Activated CD4-positive, alpha-beta T cell treated with anti-CD3 and anti-CD28 coated beads, Interleukin-2, amount 10 ng/mL, durations not matched to agents 7 days and 5 days (primary cell): ENCODE measurements around the gene EIF2S2. TPM values are rescaled to one million over a fixed set of nuclear protein-coding genes. Genes with fewer than 3 reads are reported as not detected.

Source experiments
- CTCF ChIA-PET: fragments of 350-600 bp; sonication (Branson Sonifier 250); formaldehyde crosslinking; loops from one replicate; lab custom pipeline; 2021; ENCODE audit warnings: antibody characterized with exemption; lab: Charles Lee
- POLR2A ChIA-PET: fragments of 350-600 bp; sonication (Branson Sonifier 250); formaldehyde crosslinking; loops from one replicate; lab custom pipeline; 2021; ENCODE audit warnings: antibody characterized with exemption; lab: Charles Lee
- DNase-seq: peaks from one replicate; pipeline ENCODE4 v3.0.0-alpha.2; 2020
- H3K27ac Mint-ChIP-seq: one replicate; pipeline ENCODE4 v1.8.0; 2021; ENCODE audit warnings: mild to moderate bottlenecking, moderate library complexity, mixed read lengths
- H3K27me3 Mint-ChIP-seq: one replicate; pipeline ENCODE4 v1.8.0; 2021; ENCODE audit warnings: mixed read lengths
- H3K36me3 Mint-ChIP-seq: one replicate; pipeline ENCODE4 v1.8.0; 2021; ENCODE audit warnings: low read depth, mixed read lengths
- H3K4me1 Mint-ChIP-seq: one replicate; pipeline ENCODE4 v1.8.0; 2021; ENCODE audit warnings: mixed read lengths
- H3K4me3 Mint-ChIP-seq: one replicate; pipeline ENCODE4 v1.8.0; 2021; ENCODE audit warnings: mild to moderate bottlenecking, moderate library complexity, mixed read lengths
- H3K9me3 Mint-ChIP-seq: one replicate; pipeline ENCODE4 v1.8.0; 2021; ENCODE audit warnings: mixed read lengths
- total RNA-seq, 2 experiments: library from RNA; stranded (reverse); gene quantifications; one replicate each; pipeline ENCODE4 v1.2.3, GENCODE V29; 2021

Gene EIF2S2
- total RNA-seq, 2 experiments from 2014 or later = 84.7 to 92.9 TPM

DNA sequence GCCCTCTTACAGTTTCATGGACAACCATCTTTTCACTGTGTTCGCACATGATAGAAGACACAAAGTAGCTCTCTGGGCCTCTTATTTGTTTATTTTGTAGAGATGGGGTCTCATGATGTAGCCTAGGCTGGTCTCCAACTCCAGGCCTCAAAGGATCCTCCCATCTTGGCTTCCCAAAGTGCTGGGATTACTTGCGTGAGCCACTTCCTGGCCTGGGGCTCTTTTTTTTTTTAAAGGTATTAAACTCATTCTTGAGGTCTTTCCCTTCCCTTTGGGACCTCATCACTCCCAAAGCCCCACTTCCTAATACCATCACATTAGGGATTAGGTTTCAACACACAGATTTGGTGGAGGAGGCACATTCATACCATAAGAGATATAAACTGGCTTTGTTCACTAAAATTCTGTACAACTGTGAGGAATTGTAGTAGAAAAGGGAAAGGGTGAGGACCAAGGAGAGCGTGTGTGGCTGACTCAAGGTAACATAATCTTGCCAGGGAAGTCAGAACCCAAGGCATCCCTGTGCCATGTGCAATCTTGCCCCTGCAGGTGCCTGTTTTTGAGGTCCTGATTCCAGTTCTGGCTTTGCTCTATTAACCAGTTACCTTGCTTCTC, 45.5 kb downstream of the EIF2S2 start:
- Mint-ChIP-seq H3K4me1 (peaks cover 29% of the 10 kb centered on the region), H3K4me3 (no peak overlapping the region), H3K9me3 (no peaks in the 10 kb centered on the region), H3K27me3 (no peaks in the 10 kb centered on the region), H3K36me3 (peaks cover 9% of the 10 kb centered on the region), H3K27ac (no peak overlapping the region)
- no peak for DNase-seq
- POLR2A ChIA-PET = no interaction called here
- CTCF ChIA-PET = interaction anchor here (1.7 kb wide), 1 partner anchor 18 kb away, joined by 4 read pairs; no protein-coding TSS in a partner anchor

DNA sequence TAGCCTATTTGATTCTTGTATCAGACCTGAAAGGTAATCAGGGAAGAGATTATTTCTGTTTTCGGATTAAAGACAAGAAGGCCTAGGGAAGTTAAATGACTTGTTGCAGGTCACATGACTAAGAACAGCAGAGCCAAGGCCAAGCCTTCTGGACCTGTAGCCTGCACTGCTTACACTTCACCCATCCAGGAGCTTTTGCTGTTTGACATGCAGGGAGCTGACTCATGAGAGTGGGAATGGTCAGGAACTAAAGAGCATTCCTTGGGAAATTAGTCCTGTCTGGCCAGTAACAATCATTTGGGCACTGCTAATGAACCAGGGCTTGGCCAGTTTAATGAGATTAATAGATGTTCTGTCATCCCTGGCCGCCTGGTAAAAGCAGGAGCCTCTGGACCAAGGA, 46.8 kb downstream of the EIF2S2 start:
- POLR2A ChIA-PET = no interaction called here

DNA sequence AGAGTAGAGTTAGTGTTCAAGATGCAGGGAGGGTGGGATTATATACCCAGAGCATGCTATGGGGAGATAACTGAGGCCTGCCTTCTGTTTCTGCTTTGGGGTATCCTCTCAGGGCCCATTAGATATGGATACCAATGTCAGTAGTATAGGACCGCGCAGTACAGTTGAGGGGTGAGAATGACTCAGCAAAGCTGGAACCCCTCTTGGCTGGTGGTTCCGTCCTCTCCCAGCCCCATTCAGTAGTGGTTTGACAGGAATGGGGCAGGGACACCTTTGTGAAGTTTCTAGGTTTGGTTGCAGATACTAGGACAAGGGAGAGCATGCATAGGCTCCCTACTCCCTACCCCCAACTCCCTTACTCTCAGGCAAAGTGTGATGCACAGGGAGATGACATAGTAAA, 47.8 kb downstream of the EIF2S2 start:
- Mint-ChIP-seq H3K27me3 (no peaks in the 10 kb centered on the region), H3K4me1 (peaks cover 27% of the 10 kb centered on the region), H3K4me3 (no peak overlapping the region), H3K9me3 (no peaks in the 10 kb centered on the region), H3K36me3 (peaks cover 14% of the 10 kb centered on the region), H3K27ac (no peak overlapping the region)
- no peak for DNase-seq
- CTCF ChIA-PET = no interaction called here
- POLR2A ChIA-PET = no interaction called here

More for the DNA sequence above, 46.8 kb downstream of the EIF2S2 start:
- Mint-ChIP-seq H3K9me3 (no peaks in the 10 kb centered on the region), H3K4me3 (no peak overlapping the region), H3K36me3 (peaks cover 11% of the 10 kb centered on the region), H3K27ac (no peak overlapping the region), H3K4me1 (peaks cover 31% of the 10 kb centered on the region), H3K27me3 (no peaks in the 10 kb centered on the region)
- CTCF ChIA-PET = interaction anchor here (0.6 kb wide), 2 partner anchors 273 to 576 kb away, joined by 3 read pairs; no protein-coding TSS in a partner anchor
- DNase-seq = no peak

DNA sequence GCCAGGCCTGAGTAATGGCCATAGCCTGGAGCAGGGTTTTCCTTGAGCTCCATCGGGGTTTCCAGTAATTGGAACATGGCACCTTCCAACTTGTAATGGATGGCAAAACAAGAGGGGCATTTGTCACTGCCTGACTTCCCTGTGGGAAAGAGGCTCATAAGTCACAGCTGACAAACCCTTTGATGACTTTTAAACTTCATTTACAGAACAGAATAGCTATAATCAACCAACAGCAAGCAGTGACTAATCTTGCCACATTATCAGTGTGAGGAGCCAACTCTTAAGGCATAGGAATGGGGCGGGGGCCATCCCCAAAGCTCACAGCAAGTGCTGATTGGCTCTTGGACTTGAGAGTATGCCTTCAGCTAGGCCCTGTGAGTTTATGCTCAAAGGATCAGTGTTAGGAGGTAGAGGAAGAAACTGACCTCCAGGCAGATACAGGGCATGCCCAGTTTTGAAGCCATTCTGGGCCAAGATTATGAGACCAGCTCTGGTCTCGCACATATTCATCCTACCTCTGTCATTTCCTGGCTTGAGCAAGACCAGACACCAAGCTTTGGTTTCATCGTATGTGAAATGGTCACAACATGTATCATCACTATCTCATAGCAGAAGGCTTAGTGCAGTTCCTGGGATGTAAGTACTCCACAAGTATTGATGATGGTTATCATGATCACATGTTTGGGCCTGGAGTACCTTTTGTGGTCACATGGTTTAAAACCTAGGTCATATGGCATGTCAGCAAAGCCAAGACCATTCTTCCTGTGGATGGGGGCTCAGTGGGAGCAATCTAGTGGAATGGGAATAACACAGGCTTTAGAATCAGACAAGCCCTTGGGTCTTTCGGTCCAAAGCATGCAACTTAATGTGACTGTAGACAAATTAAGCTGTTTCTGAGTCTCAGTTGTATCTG, 49.2 kb downstream of the EIF2S2 start:
- Mint-ChIP-seq H3K4me1 (peaks cover 28% of the 10 kb centered on the region), H3K36me3 (peaks cover 16% of the 10 kb centered on the region), H3K4me3 (no peak overlapping the region), H3K27me3 (no peaks in the 10 kb centered on the region), H3K9me3 (no peaks in the 10 kb centered on the region), H3K27ac (no peak overlapping the region)
- ChIA-PET POLR2A (no interaction called here), CTCF (interaction anchor here (0.6 to 2.3 kb wide), 3 partner anchors 10 to 90 kb away, joined by 3 to 8 read pairs (median 4); no protein-coding TSS in a partner anchor)
- DNase-seq = no peak

DNA sequence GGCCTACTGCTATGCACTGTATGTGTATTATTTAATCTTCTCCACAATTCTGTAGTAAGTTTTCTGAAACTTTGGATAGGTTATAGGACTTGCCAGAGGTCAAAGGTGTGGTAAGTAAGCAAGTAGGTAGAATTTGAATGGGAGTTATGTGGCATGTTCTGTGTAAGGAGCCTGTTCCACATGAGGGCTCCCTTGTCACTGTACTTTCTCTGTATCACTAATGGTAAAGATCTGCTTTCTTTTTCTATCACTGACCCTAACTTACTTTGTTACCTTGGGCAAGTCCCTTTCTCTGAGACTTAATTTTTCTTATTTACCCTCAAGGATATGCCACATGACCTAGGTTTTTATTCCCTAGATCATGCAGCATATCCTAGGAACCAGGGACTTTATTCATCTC, 50.3 kb downstream of the EIF2S2 start:
- POLR2A ChIA-PET = no interaction called here
- CTCF ChIA-PET = interaction anchor here (0.6 to 2.3 kb wide), 2 partner anchors 9 to 89 kb away, joined by 4 to 8 read pairs; no protein-coding TSS in a partner anchor
- H3K4me1 Mint-ChIP-seq = peaks cover 32% of the 10 kb centered on the region
- H3K36me3 Mint-ChIP-seq = peaks cover 16% of the 10 kb centered on the region
- H3K27me3 Mint-ChIP-seq = no peaks in the 10 kb centered on the region
- no peak overlapping the region for H3K27ac Mint-ChIP-seq
- H3K9me3 Mint-ChIP-seq = no peaks in the 10 kb centered on the region
- H3K4me3 Mint-ChIP-seq = no peak overlapping the region
- DNase-seq = no peak

DNA sequence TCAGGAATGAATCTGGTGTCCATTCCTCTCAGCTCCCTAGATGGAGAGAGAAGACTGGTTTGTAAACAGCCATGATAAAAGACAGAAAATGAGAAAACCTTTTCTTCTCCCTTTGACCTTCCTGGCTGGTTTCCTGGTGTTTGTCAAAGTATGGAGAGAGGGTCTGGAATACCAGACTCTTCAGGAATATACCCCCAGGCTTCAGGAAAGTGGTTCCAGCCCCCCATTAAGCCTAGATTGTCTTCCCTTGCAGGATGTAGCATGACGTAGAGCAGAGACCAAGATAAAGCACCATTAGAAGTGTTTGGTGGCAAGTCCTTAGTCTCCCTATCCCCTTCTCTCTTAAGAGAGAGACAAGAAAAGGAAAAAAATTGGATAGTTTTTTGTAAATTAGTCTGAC, 51.1 kb downstream of the EIF2S2 start:
- H3K4me1 Mint-ChIP-seq = peaks cover 36% of the 10 kb centered on the region
- POLR2A ChIA-PET = no interaction called here

DNA sequence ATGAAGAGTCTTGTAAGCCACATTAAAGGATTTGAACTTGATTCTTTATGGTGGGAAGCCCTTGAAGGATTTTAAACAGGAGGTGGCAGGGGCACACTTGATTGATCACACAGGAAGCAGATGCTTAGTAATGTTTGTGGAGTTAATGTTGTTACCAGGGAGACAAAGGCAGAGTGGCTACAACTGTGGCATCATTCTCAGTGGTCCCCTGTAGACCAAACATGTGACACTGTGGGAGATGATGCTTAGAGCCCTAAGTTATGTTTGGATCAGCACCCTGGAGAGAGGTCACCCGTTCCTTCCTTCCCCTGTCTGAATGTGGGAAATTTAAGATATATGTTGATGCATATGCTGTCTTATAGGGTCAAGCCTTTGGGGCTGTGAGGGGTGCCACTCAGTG, 53.2 kb downstream of the EIF2S2 start:
- H3K36me3 Mint-ChIP-seq = peaks cover 10% of the 10 kb centered on the region
- peaks cover 50% of the 10 kb centered on the region for H3K4me1 Mint-ChIP-seq
- H3K27me3 Mint-ChIP-seq = no peaks in the 10 kb centered on the region
- ChIA-PET POLR2A (no interaction called here), CTCF (interaction anchor here (2.4 kb wide), 1 partner anchor 10 kb away, joined by 9 read pairs; no protein-coding TSS in a partner anchor)
- no peak overlapping the region for H3K4me3 Mint-ChIP-seq
- H3K27ac Mint-ChIP-seq = peak overlapping the region; percentile 1
- DNase-seq = peak; percentile 20
- H3K9me3 Mint-ChIP-seq = no peaks in the 10 kb centered on the region

More for the DNA sequence above, 51.1 kb downstream of the EIF2S2 start:
- CTCF ChIA-PET = interaction anchor here (1.2 to 2.4 kb wide), 2 partner anchors 8 to 26 kb away, joined by 3 to 9 read pairs; no protein-coding TSS in a partner anchor
- DNase-seq = no peak
- H3K36me3 Mint-ChIP-seq = peaks cover 16% of the 10 kb centered on the region
- no peaks in the 10 kb centered on the region for H3K9me3 Mint-ChIP-seq
- H3K4me3 Mint-ChIP-seq = no peak overlapping the region
- H3K27me3 Mint-ChIP-seq = no peaks in the 10 kb centered on the region
- H3K27ac Mint-ChIP-seq = no peak overlapping the region

DNA sequence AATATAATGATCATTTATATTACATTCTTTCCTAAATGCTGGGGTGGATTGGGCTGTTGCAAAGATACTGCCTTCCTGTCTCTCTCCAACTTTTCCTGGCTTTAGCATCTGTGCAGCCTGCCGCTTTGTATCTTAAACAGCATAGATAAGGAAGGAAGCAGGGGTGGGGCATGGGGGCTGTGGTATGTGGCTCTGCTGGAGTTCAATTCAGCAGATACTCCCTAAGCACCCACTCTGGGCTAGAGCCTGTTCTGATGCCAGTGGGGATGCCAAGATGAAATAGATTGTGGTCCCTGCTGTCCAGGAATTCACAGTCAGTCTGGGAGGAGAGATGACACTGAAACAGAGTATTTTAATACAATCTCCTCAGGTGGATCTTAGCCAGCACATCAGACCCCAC, 56.8 kb downstream of the EIF2S2 start:
- Mint-ChIP-seq H3K9me3 (no peaks in the 10 kb centered on the region), H3K27me3 (no peaks in the 10 kb centered on the region), H3K27ac (no peak overlapping the region), H3K36me3 (peaks cover 7% of the 10 kb centered on the region), H3K4me1 (peaks cover 51% of the 10 kb centered on the region), H3K4me3 (no peak overlapping the region)
- ChIA-PET POLR2A (no interaction called here), CTCF (no interaction called here)
- DNase-seq = no peak

DNA sequence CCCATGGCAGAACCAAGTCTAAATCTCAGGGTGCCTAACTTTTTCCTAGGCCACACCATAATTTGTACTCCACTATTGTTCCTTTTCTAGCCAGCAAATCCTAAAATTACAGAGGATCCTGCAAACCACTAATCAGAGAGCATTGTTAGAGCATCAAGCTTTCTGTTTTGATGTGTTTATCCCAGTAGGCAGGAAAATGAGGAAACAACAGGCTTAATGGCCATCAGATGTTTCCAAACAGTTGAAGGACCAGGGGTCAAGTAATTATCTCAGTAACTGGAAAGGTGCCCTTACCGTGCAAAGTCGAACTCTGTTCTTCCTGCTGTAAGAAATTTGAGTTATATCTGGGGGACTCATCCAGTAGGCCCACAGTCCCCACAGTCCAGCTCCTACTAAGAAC, 59.6 kb downstream of the EIF2S2 start:
- CTCF ChIA-PET = interaction anchor here (0.7 to 2.7 kb wide), 2 partner anchors 10 to 24 kb away, joined by 4 to 8 read pairs; no protein-coding TSS in a partner anchor
- Mint-ChIP-seq H3K4me1 (peaks cover 36% of the 10 kb centered on the region), H3K27ac (no peak overlapping the region), H3K9me3 (no peaks in the 10 kb centered on the region), H3K27me3 (no peaks in the 10 kb centered on the region), H3K36me3 (peaks cover 1% of the 10 kb centered on the region), H3K4me3 (no peak overlapping the region)
- POLR2A ChIA-PET = no interaction called here
- DNase-seq = no peak

DNA sequence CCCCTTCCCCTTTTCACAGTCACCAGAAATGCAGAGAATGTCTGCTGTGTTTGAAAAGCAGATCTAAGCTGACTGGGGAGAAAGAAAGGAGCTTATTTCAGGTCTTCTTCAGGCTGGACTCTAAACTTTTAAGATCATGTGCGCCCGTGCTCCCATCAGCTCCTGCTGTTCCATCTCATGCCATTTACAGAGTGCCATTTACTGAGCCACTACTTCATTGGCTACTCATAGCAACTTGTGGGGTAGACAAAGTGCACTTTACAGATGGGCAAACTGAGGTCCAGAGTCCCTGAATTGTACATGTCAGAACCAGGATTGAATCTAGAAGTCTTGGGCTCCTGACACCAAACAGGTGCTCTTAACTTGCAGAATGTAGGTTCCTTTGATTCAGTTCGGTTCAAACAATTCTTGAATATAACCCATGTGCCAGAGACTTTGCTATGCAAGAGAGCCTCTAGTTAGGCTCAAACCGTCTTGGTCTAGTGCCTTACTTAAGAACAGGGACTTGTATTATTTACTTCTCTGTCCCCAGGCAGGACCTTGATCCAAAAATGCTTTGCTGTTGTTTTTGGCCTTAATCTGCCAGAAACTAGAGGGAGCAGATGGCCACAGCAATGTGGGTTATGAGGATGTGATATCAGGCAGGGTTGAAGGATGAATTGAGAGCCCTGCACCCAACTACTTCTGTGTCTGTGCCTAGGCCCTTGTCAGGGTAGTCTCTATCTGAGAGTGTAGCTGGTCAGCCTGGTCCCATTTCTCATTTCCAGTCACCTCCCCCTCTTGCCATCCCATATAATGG, 61.9 kb downstream of the EIF2S2 start:
- ChIA-PET CTCF (no interaction called here), POLR2A (no interaction called here)
- peaks cover 11% of the 10 kb centered on the region for H3K36me3 Mint-ChIP-seq
- H3K4me3 Mint-ChIP-seq = no peak overlapping the region
- no peak for DNase-seq
- no peaks in the 10 kb centered on the region for H3K27me3 Mint-ChIP-seq
- H3K27ac Mint-ChIP-seq = no peak overlapping the region
- H3K9me3 Mint-ChIP-seq = no peaks in the 10 kb centered on the region
- peaks cover 35% of the 10 kb centered on the region for H3K4me1 Mint-ChIP-seq

DNA sequence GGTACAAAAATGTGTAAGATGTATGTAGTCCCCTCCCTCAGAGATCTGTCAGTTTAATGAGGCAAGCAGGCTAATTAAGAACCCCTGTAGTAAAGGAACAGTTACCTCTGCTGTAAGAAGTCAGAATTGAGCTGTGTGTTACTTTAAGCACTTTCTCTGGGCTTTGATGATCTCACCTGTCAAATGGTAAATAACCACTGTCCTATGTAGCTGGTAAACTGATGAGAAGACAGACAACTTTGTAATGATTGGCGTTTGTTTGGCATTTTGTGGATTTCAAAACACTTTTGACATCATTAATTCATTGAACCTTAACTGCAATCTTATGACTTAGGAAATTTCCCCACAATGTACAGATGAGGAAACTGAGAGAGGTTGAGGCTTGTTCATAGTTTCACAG, 62.7 kb downstream of the EIF2S2 start:
- CTCF ChIA-PET = no interaction called here
- H3K9me3 Mint-ChIP-seq = no peaks in the 10 kb centered on the region
- peaks cover 31% of the 10 kb centered on the region for H3K4me1 Mint-ChIP-seq
- no peak for DNase-seq
- POLR2A ChIA-PET = no interaction called here
- H3K4me3 Mint-ChIP-seq = no peak overlapping the region
- no peaks in the 10 kb centered on the region for H3K27me3 Mint-ChIP-seq
- H3K36me3 Mint-ChIP-seq = peaks cover 13% of the 10 kb centered on the region
- no peak overlapping the region for H3K27ac Mint-ChIP-seq

DNA sequence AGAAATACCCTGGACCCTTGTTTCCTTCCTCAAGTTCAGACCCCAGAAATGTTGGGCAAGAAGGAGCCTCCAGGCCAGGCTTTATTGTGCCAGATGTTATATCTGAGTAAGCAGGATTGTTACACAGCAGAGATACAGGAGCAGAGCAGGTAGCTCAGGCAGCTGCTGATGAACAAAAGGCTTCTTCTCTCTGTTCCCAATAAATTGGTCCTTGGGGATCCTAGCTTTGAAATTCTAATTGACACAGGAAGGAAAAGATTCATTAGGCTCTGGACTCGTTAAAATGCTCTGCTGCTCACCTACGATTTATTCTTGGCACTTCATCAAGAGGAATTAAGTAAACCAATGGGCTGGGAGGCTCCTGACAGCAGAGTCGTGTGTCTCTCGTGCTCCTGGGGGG, 64.1 kb downstream of the EIF2S2 start:
- no peaks in the 10 kb centered on the region for H3K9me3 Mint-ChIP-seq
- no peak overlapping the region for H3K27ac Mint-ChIP-seq
- H3K27me3 Mint-ChIP-seq = no peaks in the 10 kb centered on the region
- peaks cover 20% of the 10 kb centered on the region for H3K36me3 Mint-ChIP-seq
- peaks cover 23% of the 10 kb centered on the region for H3K4me1 Mint-ChIP-seq
- H3K4me3 Mint-ChIP-seq = no peak overlapping the region
- no peak for DNase-seq
- CTCF ChIA-PET = interaction anchor here (1.7 kb wide), 1 partner anchor 19 kb away, joined by 4 read pairs; no protein-coding TSS in a partner anchor
- POLR2A ChIA-PET = no interaction called here
